ENCODE results near the gene TRDN.

- TF ChIP-seq CTCF (IDR thresholded peaks at IDR 0.05) (no peak), POLR2A (IDR thresholded peaks at IDR 0.05) (no peak), EP300 (IDR thresholded peaks at IDR 0.05) (no peak)
Observed at GRCh38 chr6:123507582-123507981, 129.2 kb downstream of the TRDN start.

Measured in ovary (tissue), 3 donors.